Trophoblast cell (in vitro differentiated cells and primary cell): ENCODE data around the gene P4HA2.
"Not testable (repeated sequence)": the region's sequence is repeated elsewhere in the genome, so short reads cannot be mapped to it uniquely, and the experiment has no call there.

Experiments used
- DNase-seq, 2 donors: peaks; one replicate each; pipeline ENCODE4 v3.0.0-alpha.2; 2016
- H2AFZ ChIP-seq: 2 replicates; pipeline ENCODE4 v1.6.1; 2013; ENCODE audit warnings: low read length, moderate library complexity, mild to moderate bottlenecking; ENCODE audit not compliant: insufficient read depth, poor library complexity
- H2AK5ac ChIP-seq: 2 replicates; pipeline ENCODE4 v1.6.1; 2013; ENCODE audit warnings: mild to moderate bottlenecking, low read length
- H2BK120ac ChIP-seq: 2 replicates; pipeline ENCODE4 v1.6.1; 2013; ENCODE audit warnings: low read length, mild to moderate bottlenecking, moderate library complexity; ENCODE audit not compliant: insufficient read depth, poor library complexity
- H2BK12ac ChIP-seq: 2 replicates; pipeline ENCODE4 v1.6.1; 2013; ENCODE audit warnings: mild to moderate bottlenecking, low read length, moderate library complexity
- H2BK5ac ChIP-seq: 2 replicates; pipeline ENCODE4 v1.6.1; 2013; ENCODE audit warnings: low read length, low read depth, moderate library complexity, mild to moderate bottlenecking; ENCODE audit not compliant: poor library complexity
- H3K14ac ChIP-seq: 2 replicates; pipeline ENCODE4 v1.6.1; 2013; ENCODE audit warnings: mild to moderate bottlenecking, low read length
- H3K18ac ChIP-seq: 2 replicates; pipeline ENCODE4 v1.6.1; 2013; ENCODE audit warnings: mild to moderate bottlenecking, low read length
- H3K23ac ChIP-seq: 2 replicates; pipeline ENCODE4 v1.6.1; 2013; ENCODE audit warnings: low read length
- H3K27ac ChIP-seq: 2 replicates; pipeline ENCODE4 v1.5.1; 2013; ENCODE audit warnings: low read depth, mild to moderate bottlenecking, inconsistent platforms, low read length, moderate library complexity
- H3K27me3 ChIP-seq: 2 replicates; pipeline ENCODE4 v1.6.1; 2013; ENCODE audit warnings: inconsistent platforms, mild to moderate bottlenecking, low read length, moderate library complexity; ENCODE audit not compliant: insufficient read depth
- H3K36me3 ChIP-seq, 2 experiments: 1 replicate in 1 of 2; 2 replicates in 1 of 2; pipeline ENCODE4 v1.6.1; 2013; ENCODE audit warnings: low read length in 2 of 2, mild to moderate bottlenecking in 2 of 2, moderate library complexity in 1 of 2; ENCODE audit not compliant: insufficient read depth in 2 of 2, control insufficient read depth in 1 of 2
- H3K4ac ChIP-seq: 2 replicates; pipeline ENCODE4 v1.6.1; 2013; ENCODE audit warnings: low read depth, mild to moderate bottlenecking, low read length, moderate library complexity
- H3K4me1 ChIP-seq, 2 experiments: 1 replicate in 1 of 2; 2 replicates in 1 of 2; pipeline ENCODE4 v1.6.1; 2013; ENCODE audit warnings: low read length in 2 of 2, mild to moderate bottlenecking in 2 of 2, moderate library complexity in 1 of 2; ENCODE audit not compliant: insufficient read depth in 2 of 2, control insufficient read depth in 1 of 2
- H3K4me2 ChIP-seq: 2 replicates; pipeline ENCODE4 v1.6.1; 2013; ENCODE audit warnings: inconsistent platforms, mild to moderate bottlenecking, low read length, moderate library complexity
- H3K4me3 ChIP-seq: 2 replicates; pipeline ENCODE4 v1.5.1; 2013; ENCODE audit warnings: mild to moderate bottlenecking, low read depth, low read length, inconsistent platforms
- H3K79me1 ChIP-seq: one replicate; pipeline ENCODE4 v1.6.1; 2013; ENCODE audit warnings: low read length
- H3K79me2 ChIP-seq: 2 replicates; pipeline ENCODE4 v1.6.1; 2013; ENCODE audit warnings: low read length, mild to moderate bottlenecking; ENCODE audit not compliant: control insufficient read depth, insufficient read depth, poor library complexity
- H3K9ac ChIP-seq: 2 replicates; pipeline ENCODE4 v1.6.1; 2013; ENCODE audit warnings: mild to moderate bottlenecking, low read length
- H3K9me3 ChIP-seq: 2 replicates; pipeline ENCODE4 v1.6.1; 2013; ENCODE audit warnings: low read depth, mild to moderate bottlenecking, control low read depth, inconsistent platforms, low read length; ENCODE audit not compliant: insufficient read depth
- H4K12ac ChIP-seq: 2 replicates; pipeline ENCODE4 v1.6.1; 2013; ENCODE audit warnings: low read depth, mild to moderate bottlenecking, low read length, moderate library complexity
- H4K8ac ChIP-seq: 2 replicates; pipeline ENCODE4 v1.6.1; 2013; ENCODE audit warnings: low read depth, mild to moderate bottlenecking, low read length, moderate library complexity
- H4K91ac ChIP-seq: one replicate; pipeline ENCODE4 v1.6.1; 2013; ENCODE audit warnings: low read depth, mild to moderate bottlenecking, low read length, moderate library complexity
- WGBS: extraction: QIAGEN DNeasy Blood & Tissue Kit; methylation state at CpG from one replicate; pipeline ENCODE4 v1.1.7; 2013; ENCODE audit warnings: missing lambda C conversion rate; ENCODE audit not compliant: insufficient read length, insufficient coverage; ENCODE audit errors: extremely low coverage; 5-methylcytosine and 5-hydroxymethylcytosine counted together

P4HA2 gene

DNA sequence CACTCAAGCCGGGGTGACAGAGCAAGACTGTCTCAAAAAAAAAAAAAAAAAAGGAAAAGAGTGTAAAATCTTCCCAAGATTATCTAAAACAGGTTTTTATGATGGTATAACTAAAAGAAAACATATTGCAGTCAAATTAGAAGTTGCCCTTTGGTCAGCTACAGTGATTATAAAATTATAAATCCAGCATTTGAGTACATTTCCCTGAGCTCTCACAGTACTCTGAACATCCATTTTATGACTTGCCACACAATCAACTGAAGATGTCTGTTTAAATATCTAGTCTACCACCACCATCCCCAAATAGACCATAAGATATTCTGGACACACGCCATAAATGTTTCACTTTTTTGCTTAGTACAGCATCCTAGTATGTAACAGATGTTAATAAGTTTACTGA is 77.1 kb downstream of the P4HA2 start:
- no peak for DNase-seq
- H3K36me3 ChIP-seq: no peaks in the 10 kb centered on the region
- WGBS: no CpG with 5 or more reads among the region's 2 CpGs

DNA sequence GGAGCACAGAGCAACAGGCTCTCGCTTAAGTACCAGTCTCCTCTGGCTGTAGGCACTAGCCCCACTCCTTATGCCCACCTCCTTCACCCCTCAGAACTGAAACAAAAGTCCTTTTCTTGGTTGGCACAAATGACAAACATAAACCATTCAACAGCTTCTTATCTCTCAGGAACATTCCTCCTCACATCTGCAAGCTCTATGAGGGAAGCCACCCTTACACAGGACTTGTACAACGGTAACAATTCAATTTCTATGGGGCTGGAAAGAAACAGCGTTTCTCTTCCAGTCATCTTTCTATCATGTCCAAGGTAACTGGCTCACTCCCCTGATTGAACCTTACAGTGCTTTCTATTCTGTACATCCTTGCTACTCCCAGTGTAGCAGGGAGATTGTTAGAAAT is 80.0 kb downstream of the P4HA2 start:
- no peak overlapping the region for H3K14ac ChIP-seq
- H3K23ac ChIP-seq: no peak overlapping the region
- no peaks in the 10 kb centered on the region for H3K36me3 ChIP-seq
- no peak overlapping the region for H2BK12ac ChIP-seq
- WGBS: no CpG with 5 or more reads among the region's 3 CpGs
- no peak overlapping the region for H4K91ac ChIP-seq
- H2AK5ac ChIP-seq: no peak overlapping the region
- no peak overlapping the region for H3K9ac ChIP-seq
- no peak overlapping the region for H2BK120ac ChIP-seq
- H3K79me2 ChIP-seq: no peaks in the 10 kb centered on the region
- no peak overlapping the region for H4K12ac ChIP-seq
- H3K27me3 ChIP-seq: no peaks in the 10 kb centered on the region
- no peak overlapping the region for H2BK5ac ChIP-seq
- no peak overlapping the region for H3K4ac ChIP-seq
- H3K18ac ChIP-seq: no peak overlapping the region
- H3K4me3 ChIP-seq: no peak overlapping the region
- H3K4me1 ChIP-seq: no peaks in the 10 kb centered on the region
- H3K79me1 ChIP-seq: no peaks in the 10 kb centered on the region
- H3K9me3 ChIP-seq: no peaks in the 10 kb centered on the region
- no peak overlapping the region for H4K8ac ChIP-seq
- H3K27ac ChIP-seq: no peak overlapping the region
- no peak overlapping the region for H3K4me2 ChIP-seq
- H2AFZ ChIP-seq: no peak overlapping the region
- DNase-seq: no peak

More for the DNA sequence above, 77.1 kb downstream of the P4HA2 start:
- Histone ChIP-seq H3K4ac (no peak overlapping the region), H4K8ac (no peak overlapping the region), H3K14ac (no peak overlapping the region), H2BK5ac (no peak overlapping the region), H3K18ac (no peak overlapping the region), H2AK5ac (no peak overlapping the region), H3K9me3 (no peaks in the 10 kb centered on the region), H4K12ac (no peak overlapping the region), H3K4me1 (no peaks in the 10 kb centered on the region), H2AFZ (no peak overlapping the region), H3K27me3 (no peaks in the 10 kb centered on the region), H3K4me3 (no peak overlapping the region), H3K9ac (no peak overlapping the region), H3K4me2 (no peak overlapping the region), H2BK120ac (no peak overlapping the region), H4K91ac (no peak overlapping the region), H3K79me2 (no peaks in the 10 kb centered on the region), H3K79me1 (no peaks in the 10 kb centered on the region), H2BK12ac (no peak overlapping the region), H3K27ac (no peak overlapping the region), H3K23ac (no peak overlapping the region)

DNA sequence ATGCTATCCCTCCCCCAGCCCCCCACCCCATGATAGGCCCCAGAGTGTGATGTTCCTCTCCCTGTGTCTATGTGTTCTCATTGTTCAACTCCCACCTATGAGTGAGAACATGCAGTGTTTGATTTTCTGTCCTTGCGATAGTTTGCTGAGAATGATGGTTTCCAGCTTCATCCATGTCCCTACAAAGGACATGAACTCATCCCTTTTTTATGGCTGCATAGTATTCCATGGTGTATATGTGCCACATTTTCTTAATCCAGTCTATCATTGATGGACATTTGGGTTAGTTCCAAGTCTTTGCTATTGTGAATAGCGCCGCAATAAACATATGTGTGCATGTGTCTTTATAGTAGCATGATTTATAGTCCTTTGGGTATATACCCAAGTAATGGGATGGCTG is 82.3 kb downstream of the P4HA2 start:
- H3K79me1 ChIP-seq: not testable (repeated sequence)
- WGBS: no CpG with 5 or more reads among the region's 3 CpGs

GRCh38 chr5:132143148-132143547 is 84.5 kb downstream of the P4HA2 start:
- H3K14ac ChIP-seq: no peak overlapping the region
- H3K27me3 ChIP-seq: no peaks in the 10 kb centered on the region
- no peak overlapping the region for H2BK120ac ChIP-seq
- H3K4me2 ChIP-seq: no peak overlapping the region
- no peak overlapping the region for H2BK5ac ChIP-seq
- H3K4me3 ChIP-seq: no peak overlapping the region
- no peaks in the 10 kb centered on the region for H3K9me3 ChIP-seq
- no peak overlapping the region for H4K8ac ChIP-seq
- no peak overlapping the region for H3K27ac ChIP-seq
- H3K18ac ChIP-seq: no peak overlapping the region
- no peak overlapping the region for H2BK12ac ChIP-seq
- H3K4ac ChIP-seq: no peak overlapping the region
- H3K79me1 ChIP-seq: no peaks in the 10 kb centered on the region
- H3K36me3 ChIP-seq: no peaks in the 10 kb centered on the region
- no peak for DNase-seq
- H2AFZ ChIP-seq: no peak overlapping the region
- H2AK5ac ChIP-seq: no peak overlapping the region
- no peak overlapping the region for H3K23ac ChIP-seq
- H3K4me1 ChIP-seq: no peaks in the 10 kb centered on the region
- H4K91ac ChIP-seq: no peak overlapping the region
- H4K12ac ChIP-seq: no peak overlapping the region
- WGBS: no CpG with 5 or more reads among the region's 1 CpG
- H3K9ac ChIP-seq: no peak overlapping the region
- H3K79me2 ChIP-seq: no peaks in the 10 kb centered on the region

More for the DNA sequence above, 82.3 kb downstream of the P4HA2 start:
- H3K4me3 ChIP-seq, H2AK5ac ChIP-seq, H3K23ac ChIP-seq, H3K27ac ChIP-seq, H4K8ac ChIP-seq, H3K27me3 ChIP-seq, H4K91ac ChIP-seq, H3K4ac ChIP-seq, H3K9ac ChIP-seq, H3K36me3 ChIP-seq, H3K4me2 ChIP-seq, H2BK5ac ChIP-seq, DNase-seq, H3K14ac ChIP-seq, H4K12ac ChIP-seq, H2BK120ac ChIP-seq, H2AFZ ChIP-seq, H3K18ac ChIP-seq, H3K9me3 ChIP-seq, H2BK12ac ChIP-seq, H3K4me1 ChIP-seq, H3K79me2 ChIP-seq: not testable (repeated sequence)
